GM21447 (cell line): Measurements from ENCODE around the gene FAM170B.
A peak's percentile ranks its signal among the peaks of the same experiment; 100 is the strongest.

Source experiments
- ATAC-seq: cut with Tn5 transposase; IDR thresholded peaks from one replicate; pipeline ENCODE4 v1.9.1; 2021; ENCODE audit not compliant: unreplicated experiment

The FAM170B gene

DNA sequence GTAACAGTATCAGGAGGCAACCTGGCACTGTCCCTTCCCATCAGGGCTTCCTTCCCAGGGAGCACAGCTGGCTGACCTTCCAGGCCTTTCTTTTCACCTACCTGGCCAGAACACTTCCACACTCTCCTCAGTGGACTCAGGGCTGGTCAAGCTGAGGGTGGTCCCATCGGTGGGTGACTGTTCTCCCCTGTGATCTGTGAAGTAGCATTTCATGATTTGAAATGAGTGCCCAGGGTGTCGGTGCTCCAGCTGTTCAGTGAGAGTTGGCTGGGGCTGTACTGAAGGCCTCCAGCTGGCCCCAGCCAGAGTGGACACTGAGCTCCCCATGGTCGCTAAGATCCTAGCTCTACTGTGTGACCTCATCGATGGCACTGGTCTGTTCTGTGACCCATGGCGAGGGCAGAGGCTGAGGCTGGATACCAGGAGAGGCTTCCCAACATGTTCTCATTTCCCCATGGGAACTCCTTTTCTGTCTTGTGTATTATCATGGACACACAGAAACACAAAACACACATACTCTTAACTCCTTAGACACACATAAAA, at the start of gene FAM170B:
TSS of gene FAM170B (minus strand) at position 316 of the 543 bp plus-strand sequence. CDS start at position 213, 103 bp downstream.
- ATAC-seq = no peak

DNA sequence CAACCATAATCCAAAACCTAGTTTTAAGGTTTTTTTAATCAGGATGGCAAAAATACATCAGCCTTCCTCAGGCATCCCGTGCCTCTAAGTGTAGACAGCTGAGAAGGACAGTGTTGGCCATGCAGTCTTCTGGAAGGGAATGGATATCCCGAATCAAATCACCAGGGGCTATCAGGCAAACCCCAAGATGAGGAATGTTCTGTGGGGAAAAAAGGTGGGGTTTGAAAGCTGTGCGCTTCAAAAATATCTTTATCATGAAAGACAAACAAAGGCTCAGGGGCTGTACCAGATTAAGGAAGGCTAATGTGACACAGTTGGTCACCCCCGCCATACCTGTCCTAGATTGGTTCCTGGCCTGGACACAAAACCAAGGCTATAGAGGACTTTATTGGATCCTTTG, 49.0 kb upstream of the FAM170B start:
- ATAC-seq = no peak

DNA sequence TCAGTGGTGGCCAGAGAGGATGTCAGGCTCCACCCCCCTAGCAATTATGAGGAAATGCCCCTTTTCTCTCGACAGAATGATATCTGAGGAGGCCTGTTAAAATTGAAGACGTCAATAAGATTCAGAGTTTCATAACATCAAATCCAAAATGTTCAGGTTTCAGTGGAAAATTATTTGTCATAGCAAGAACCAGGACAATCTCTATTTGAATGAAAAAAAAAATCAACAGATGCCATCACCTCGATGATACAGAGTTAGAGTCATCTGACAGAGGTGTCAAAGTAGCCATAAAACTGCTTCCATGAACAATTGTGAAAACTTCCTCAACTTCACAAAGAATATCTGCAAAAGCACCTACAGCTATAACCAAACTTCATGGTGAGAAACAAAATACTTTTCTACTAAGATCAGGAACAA, 46.6 kb upstream of the FAM170B start:
- ATAC-seq = no peak

DNA sequence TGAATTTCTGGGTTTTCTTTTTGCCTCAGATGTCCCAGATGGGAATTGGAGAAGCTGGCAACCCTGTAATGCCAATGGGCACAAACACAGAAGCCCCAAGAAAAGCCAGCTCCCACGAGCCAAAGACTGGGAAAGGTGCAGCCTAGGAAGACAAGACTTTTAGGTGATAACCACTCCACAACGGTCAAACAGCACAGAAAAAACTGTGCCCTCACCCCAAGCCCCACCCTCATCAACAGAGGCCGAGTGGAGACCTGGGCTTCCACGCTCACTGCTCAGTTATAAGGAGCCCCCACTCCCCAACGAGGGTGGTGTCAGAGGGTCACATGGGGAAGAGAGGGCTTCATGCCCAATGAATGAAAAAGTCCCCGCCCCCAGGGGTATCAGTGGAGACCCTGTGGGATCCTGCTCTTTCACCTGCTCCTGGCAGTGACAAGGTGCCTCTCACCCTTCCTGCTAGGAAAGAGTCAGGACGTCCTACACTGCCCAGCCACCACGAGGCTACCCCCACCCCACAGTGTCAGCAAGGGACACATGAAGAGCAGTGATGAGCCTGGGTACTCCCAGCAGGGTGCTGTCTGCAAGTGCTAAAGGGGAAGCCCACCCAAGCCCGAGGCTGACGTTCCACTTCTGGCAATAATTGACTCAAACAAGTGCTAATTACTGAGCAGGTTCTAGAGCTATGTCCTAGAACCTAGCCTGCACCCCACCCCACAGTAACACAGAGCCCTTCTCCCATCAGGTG, 46.0 kb upstream of the FAM170B start:
- ATAC-seq = peak; percentile 20

DNA sequence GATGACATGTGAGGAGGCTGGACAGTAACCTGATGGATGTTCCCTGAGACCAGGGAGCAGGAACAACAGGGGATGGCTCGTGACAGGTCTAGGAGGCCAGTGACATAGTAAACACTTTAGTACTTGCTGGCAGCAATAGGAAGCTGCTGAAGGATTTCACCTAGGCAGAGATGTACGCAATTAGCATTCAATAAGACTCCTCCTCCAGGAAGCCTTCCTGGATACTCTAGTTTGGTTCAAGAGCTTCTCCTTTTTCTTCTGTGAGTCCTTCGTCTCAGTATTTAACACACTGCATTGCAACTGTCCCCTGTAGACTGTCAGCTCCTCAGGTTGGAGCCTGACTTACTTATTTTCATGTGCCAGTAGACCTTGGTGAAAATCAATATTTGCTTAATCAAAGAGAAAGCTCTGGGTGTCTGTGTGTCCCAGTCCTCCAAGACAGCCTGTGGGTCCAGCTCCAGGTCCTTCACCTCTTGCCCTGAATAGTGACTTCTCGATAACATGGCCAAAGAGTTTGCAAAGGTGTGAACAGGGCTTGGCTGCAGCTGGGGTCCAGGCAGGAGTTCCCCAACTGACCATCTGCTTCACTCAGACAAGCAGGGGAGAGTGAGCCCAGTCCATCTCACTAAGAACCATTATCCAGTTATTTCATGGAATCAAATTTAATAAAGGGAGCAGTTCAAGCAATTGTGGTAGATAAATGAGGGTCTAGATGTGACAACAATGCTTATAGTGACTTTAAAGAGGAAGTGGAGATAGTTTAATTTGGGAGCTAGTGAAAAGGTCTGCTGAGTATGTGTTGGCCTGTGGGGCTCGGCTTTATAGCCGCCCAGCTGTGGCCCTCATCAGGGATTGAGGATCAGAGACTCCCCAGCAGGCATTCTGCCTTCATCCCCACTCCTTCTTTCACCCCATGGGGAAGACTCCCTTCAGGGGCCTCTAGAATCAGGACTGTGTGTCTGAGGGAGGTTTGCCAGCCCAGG, 45.0 kb upstream of the FAM170B start:
- ATAC-seq = no peak

DNA sequence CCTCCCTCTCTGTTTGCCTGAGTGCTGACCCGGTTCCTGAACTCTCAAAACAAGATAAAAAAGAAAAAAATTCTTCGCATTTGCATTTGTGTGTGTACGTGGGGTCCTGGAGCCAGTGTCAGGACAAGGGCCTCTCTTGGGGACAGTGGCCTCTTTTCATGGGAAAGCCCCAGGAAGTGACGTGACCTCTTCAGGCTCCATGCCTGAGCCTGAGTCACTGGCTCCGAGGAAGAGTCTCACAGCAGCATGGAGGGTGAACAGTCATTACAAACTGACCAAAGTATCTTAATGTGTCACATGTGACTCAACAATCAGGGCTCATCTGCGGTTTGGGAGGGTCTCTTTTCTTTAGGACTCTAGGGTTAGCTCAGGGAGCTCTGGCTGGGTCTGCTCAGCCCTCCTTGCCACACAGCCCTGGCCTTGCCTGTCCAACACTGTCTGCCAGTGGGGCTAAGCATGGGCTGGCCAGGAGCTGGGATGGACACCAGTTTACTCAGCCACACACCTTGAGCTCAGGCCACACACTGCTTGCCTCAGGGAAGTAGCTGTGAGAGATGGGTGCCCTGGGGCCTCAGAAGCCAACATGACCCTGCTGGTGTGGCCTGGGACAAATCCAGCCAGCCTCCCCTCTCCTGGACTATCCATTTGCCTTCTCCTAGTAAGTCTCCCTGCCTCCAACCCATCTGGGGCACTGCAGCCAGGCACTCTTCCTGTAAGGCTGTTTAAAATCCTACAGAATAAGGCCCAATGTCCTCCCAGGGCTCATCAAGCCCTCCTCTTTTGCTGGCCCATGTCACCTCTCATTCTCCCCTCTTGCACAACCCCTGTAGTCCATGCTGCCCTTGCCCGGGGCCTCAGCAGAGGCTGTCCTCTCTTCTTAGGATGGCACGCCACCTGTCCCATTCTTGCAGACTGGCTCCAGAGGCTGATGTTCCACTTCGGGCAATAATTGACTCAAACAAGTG, 43.9 kb upstream of the FAM170B start:
- peak; percentile 78 for ATAC-seq

DNA sequence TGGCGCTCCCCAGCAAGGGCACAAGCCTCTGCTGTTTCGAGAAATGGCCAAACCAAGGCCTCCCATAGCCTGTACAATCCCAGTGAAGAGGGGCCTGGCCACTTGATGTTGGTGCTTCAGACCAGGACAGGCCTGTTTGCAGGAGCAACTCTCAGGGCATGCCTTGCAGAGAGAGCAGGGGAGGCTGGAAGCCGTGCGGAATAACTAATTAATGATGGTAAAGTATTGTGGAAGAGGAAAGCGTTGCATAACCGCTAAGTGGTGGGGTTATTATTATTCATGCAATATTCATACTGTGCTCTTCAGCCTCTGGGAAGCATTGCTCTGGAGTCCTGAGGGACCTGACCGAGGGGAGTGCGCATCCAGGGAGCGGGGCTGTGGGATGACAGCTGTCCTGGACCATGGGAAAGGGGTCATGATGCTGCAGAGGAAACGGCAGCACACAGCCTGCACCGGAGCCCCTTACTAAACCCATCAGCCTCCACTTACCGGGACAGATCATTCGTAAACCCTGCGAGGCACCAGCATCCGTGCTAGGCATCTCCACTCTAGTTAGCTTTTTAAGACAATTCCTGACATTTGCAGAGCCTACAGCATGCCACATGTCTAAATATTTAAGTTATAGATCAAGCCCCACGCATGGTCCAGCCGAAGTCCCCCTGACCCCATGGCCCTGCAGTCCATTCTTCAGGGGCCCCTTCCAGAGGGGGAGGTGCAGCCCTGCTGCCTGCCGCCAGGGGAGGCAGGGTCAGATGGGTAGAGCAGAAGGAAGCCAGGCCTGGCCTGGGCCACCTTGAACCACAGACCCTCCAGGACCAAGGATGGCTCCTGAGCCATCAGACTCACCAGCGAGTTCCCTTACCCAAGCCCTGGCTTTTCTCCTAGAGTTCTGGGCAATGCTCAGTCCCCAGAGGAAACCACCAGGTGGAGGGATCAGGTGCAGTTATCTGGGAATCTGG, 42.8 kb upstream of the FAM170B start:
- peak; percentile 1 for ATAC-seq

DNA sequence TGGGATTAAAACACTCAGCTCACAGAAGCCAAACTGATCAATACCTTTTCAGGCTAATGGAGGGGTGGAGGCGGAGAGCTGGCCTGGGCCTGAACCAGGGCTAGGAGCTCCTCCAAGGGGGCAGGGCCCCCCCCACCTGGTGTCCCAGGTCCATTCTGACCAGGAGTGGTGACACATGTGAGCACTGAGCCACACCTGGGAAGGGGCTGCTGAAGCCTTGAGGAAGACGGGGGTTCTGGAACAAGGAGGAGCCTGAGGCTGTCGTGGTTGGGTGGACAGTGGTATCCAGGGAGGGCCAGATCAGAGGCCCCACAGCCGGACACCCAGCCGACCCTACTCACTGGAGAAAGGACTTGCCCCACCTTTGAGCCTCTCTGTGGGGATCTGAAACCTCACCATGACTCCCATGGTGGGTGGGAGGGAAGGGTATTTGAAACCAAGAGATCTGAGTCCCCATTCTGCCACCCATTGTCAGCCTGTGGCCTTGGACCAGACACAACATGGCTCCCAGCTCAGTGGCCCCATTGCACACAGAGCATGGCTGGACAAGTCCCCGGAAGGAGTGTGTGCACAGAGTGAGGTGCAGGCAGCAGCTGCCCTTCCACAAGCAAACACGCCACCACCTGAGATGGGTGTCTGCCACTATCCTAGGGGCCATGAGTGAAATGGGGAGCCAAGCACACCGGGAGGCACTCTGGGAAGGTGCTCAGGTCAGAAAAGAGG, 41.9 kb upstream of the FAM170B start:
- no peak for ATAC-seq

DNA sequence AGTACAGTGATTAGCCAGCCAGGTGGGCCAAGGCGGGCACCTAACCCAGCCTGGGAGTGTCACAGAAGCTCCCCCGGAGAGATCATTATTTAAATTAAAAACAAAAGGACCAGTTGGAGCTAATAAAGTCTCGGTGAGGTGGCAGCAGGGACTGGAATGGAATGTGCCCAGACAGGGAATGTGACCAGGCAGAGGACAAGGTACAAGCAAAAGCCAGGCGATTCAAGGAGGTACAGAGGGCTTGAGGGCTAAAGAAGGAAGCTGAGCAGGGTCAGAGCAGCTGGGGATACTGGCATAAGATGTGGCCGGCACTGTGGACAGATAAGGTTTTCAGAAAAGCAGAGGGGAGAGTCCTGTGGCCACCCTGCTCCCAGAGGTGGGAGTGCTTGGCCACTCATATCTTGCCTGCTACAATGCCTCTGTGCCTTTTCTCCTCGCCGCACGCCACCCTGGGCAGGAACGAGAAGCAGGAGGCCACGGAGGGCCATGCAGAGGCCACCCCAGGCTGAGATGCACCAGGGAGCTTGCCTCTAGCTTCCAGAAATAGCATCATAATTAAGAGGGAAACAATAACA, 41.2 kb upstream of the FAM170B start:
- ATAC-seq = no peak

DNA sequence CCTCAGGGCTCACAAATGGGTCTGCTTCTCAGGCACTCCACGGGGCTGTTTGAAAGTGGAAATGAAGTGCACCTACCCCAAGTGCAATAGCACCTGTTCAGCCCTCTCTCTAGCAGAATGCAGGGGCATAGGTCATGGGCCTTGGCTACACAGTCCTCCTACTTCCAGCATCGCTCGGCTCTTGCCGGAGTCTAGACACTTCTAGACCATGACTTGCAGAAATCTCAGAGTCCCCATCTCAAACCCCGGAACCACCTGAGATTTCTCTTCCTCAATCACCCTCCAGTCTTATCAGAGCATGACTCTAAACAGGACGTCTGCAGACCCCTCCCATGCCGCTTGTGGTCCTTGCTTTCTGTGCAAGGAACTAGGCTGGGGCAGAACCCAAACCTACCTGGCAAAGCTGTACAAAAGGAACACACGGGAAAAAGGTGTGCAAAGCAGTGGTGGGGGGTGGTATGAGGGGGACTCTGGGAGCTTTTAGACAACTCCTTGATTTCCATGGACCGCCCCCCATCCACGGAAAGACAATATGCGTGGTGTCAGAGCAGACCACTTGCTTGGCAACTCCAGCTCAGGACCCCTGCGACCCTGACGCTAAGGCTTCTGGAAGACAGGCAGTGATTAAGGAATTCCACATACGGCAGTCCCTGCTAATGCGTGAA, 40.6 kb upstream of the FAM170B start:
- no peak for ATAC-seq

DNA sequence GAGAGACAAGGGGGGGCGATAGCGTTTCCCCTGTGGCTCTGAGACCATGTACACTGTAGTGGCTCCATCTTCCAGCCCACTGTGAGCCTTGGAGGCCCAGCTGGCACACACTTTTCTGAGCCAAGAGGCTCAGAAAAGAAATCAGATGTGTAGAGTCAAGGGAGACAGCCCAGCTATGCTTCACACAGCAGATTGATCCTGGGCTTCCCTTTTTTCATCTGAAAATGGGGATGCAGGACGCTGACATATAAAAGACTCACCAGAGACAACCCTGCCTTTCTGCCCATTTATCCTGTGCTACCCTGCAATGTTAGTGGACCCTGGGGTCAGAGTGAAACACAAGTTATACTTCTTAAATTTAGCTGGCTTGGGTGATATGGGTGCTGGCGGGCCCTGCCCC, 40.0 kb upstream of the FAM170B start:
- ATAC-seq = no peak

DNA sequence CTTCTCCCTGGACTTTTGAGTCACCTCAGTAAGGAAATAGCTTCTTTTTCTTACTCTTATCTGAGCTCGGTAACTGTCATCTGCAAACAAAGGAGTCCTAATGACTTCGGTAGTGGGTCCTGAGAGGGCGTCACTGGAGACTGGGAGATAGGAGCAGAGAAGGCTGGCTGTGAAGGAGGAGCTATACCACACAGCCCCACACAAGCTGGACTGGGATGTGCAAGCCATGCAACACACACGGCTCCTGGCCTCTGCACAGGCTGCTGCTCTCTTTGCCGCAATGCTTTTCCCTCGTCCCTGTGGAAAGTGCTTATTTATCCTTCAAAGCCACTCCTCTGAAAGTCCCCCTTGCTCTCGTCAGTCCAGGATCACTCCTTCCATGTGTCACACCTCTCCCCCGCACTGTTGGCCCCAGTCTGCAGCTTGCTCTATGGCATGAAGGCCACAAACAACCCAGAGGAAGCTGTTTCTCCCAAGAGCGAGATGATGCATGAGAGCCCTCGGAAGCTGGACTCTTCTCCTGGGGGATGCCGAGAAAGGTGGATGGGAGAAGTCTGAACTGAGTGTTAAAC, 39.5 kb upstream of the FAM170B start:
- no peak for ATAC-seq

DNA sequence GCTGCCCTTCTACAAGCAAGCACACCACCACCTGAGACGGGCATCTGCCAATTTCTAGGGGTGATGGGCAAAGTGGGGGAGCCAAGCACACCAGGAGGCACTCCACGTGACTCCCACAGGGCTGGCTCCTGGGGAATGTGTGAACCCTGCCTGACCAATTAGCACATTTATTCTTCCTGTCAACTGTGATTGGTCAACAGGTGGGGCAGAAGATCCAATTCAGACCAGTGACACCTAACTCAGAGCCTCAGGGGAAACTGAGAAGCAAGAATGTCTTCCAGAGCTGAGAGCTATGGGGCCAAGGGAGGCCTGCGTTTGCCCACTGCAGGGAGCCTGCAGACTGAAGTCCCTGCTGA, 38.9 kb upstream of the FAM170B start:
- no peak for ATAC-seq

DNA sequence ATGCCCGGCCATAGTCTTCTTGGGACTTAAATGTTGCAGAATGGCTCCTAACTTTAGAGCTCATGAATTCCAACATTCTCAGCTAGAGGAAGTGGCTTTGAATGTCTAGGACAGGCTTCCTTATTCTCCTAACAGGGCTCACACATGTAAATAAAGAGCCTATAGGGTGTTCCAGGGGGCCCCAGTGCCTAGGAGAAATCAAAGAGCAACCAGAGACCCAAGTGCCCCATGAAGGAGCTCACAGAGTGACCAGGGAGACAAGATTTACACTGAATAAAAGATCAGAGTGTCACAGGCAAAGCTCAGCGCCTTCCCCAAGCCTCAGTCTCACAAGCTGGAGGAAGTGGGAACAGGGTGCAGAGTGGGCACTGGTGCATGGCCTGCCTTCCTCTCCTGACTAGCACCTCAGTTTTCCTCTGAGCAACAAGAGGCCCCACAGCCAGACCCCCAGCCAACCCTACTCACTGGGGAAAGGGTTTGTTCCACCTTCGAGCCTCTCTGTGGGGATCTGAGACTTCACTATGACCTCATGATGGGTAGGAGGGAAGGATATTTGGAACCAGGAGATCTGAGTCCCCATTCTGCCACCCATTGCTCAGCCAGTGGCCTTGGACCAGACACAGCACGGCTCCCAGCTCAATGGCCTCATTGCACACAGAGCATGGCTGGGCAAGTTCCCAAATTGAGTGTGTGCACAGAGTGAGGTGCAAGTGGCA, 38.4 kb upstream of the FAM170B start:
- peak; percentile 54 for ATAC-seq

DNA sequence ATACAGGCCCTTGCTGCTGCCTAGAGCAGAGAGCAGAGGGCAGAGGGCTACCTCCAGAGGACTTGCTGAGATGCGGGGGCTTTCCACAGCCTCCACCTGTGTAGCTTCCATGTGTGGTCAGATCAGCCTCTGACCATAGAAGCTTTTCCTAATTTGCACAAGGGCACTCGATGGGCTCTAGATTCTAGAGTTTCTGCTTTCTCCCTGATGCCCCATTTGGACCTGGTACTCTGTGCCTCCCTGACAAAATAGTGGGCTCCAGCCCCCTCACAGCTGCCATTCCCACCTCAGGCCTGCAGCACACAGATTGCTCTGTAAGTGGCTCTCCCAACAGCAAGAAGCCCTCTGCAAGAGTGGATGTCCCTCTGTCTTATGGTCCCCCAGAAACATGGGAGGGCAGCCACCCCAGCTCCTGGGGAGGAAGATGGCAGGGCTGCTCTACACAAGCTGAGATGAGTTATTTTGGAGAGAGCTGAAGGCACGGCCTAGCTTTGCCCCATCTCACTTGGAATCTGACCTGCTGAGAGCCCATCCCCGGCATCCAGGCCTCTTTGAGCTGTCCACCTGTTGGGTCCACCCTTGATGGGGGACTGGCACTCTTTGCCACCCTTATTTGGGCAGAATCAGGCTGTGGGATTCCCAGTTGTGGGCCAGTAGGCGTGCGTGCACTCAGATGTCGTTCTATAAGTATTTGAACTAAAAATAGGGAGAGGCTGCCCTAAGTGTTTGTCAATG, 37.7 kb upstream of the FAM170B start:
- no peak for ATAC-seq

DNA sequence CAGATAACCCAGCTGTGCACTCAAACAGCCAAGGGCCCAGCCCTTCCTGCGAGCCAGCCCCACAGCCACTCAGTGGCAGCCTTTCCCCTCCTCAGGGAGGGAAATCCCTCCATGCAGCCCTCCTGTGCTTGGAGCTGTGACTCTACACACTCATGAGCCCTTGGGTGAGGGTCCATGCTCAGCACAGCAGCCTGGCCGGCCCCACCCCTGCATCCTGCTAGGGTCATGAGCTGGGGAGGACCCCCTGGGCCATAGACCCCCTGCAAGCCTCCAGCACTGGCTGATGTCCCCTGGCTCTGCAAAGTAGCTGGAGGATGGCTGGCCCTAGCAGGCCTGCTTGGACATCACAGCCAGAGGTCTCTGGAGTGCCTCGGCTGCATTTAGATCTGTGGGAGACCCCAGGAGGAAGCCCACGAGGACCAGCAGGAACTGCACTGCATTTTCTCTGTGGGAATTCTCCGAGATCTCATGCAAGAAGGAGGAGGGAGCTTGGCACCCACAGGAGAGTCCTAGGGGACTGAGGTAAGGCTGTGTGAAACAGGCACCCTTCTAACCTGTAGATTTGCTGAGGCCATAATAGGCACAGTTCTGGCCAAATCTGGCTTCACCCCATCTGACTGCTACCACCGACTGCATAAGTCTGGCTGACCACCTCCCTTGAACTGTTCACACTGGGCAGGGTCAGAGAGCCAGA, 37.0 kb upstream of the FAM170B start:
- no peak for ATAC-seq
